Cerebellar nuclear complex (tissue), 1 donor: ENCODE data around the gene NRBP1.
A peak's percentile ranks its signal among the peaks of the same experiment; 100 is the strongest.
"Not testable (repeated sequence)": the region's sequence is repeated elsewhere in the genome, so short reads cannot be mapped to it uniquely, and the experiment has no call there.

Source experiments
- DNase-seq, 2 experiments: peaks; one replicate each; lab custom pipeline; 2025; lab: John Stamatoyannopoulos, UW

The NRBP1 gene

DNA sequence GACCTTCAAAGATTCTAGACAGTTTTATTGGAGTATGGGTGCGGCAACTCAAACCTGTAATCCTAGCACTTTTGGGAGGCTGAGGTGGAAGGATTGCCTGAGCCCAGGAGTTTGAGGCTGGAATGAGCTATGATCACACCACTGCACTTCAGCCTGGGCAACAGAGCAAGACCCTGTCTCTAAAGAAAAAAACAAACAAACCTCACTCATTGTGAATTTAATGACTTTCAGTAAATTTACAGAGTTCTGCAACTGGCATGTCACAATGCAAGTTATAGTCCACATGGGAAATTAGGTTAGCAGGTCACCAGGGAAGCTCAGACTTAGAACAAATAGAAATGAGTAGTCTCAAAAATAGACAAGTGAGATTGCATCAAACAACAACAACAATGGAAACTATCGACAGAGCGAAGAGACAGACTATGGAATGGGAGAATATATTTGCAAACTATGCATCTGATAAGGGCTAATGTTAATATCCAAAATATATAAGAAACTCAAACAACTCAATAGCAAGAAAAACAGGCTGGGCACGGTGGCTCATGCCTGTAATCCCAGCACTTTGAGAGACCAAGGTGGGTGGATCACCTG lies 6.7 kb upstream of the NRBP1 start:
- DNase-seq, result no peak

DNA sequence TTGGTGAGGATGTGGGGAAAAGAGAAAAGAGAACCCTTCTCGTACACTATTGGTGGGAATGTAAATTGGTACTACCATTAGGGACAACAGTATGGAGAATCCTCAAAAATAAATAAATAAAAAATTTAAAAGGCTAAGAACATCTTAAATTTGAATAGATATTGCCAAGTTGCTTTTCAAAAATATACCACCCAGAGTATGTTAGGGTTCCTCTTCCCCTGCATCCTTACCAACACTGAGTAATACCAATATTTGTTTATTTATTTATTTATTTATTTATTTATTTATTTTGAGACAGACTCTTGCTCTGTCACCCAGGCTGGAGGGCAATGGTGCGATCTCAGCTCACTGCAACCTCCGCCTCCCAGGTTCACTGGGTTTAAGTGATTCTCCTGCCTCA lies 5.5 kb upstream of the NRBP1 start:
- DNase-seq, result no peak

GRCh38 chr2:27425039-27425438 lies 3.4 kb upstream of the NRBP1 start:
- not testable (repeated sequence) for DNase-seq

GRCh38 chr2:27427863-27428212 lies 593 bp upstream of the NRBP1 start:
- no peak for DNase-seq

- DNase-seq, result no peak
Measured at GRCh38 chr2:27428978-27429541, 629 bp downstream of the NRBP1 start.

DNA sequence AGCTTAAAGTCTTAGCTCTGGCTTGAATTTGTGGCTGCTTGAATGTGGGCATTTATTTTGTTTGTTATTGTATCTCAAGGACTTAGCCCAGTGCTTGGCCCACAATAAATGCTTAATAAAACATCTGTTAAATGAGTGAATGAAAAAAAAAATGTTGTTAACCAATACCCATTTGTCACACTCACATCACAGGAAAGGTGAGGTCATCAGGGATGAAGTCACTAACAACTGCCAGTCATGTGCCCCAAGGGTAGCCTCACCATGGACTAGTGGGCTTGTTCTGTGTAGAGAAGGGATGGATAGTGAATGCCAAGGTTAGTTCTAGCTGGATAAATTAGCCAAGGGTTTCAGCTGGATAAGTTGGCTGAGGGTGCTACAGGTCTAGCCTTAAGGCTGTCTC lies 3.0 kb downstream of the NRBP1 start:
- DNase-seq, result no peak

GRCh38 chr2:27435628-27436027 lies 7.2 kb downstream of the NRBP1 start:
- no peak for DNase-seq

DNA sequence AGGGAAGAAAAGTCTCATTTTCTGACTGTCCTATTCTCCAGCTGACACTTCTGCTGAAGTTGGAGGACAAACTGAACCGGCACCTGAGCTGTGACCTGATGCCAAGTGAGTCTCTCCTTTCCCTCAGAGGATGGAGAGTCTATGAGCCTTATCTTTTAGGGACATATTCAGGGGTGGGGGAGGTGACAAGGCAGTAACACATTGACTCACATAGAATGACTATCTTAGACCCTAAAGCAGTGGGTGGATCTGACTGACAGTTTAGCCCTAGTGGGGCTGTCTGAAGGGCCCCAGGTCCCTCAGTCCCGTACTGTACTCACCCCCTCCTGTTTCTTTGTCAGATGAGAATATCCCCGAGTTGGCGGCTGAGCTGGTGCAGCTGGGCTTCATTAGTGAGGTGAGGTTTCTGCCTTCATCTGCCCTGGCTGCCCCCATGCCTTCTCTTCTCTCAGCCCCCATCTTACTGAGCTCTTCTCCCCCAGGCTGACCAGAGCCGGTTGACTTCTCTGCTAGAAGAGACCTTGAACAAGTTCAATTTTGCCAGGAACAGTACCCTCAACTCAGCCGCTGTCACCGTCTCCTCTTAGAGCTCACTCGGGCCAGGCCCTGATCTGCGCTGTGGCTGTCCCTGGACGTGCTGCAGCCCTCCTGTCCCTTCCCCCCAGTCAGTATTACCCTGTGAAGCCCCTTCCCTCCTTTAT lies 12.9 kb downstream of the NRBP1 start:
- no peak for DNase-seq

- no peak for DNase-seq
Measured at GRCh38 chr2:27441958-27442919, 13.8 kb downstream of the NRBP1 start, which contains the start of gene KRTCAP3. KRTCAP3 (plus strand) TSS chr2:27442381; CDS start chr2:27442413, 32 bp downstream.

- DNase-seq, result no peak
Measured at GRCh38 chr2:27442920-27443282, 14.5 kb downstream of the NRBP1 start.

GRCh38 chr2:27445155-27445554 lies 16.7 kb downstream of the NRBP1 start:
- no peak for DNase-seq

GRCh38 chr2:27445615-27446014 lies 17.2 kb downstream of the NRBP1 start:
- no peak for DNase-seq

- DNase-seq, result no peak
Measured at GRCh38 chr2:27446057-27446456, 17.6 kb downstream of the NRBP1 start.

- no peak for DNase-seq
Measured at GRCh38 chr2:27448381-27448780, 19.9 kb downstream of the NRBP1 start.

DNA sequence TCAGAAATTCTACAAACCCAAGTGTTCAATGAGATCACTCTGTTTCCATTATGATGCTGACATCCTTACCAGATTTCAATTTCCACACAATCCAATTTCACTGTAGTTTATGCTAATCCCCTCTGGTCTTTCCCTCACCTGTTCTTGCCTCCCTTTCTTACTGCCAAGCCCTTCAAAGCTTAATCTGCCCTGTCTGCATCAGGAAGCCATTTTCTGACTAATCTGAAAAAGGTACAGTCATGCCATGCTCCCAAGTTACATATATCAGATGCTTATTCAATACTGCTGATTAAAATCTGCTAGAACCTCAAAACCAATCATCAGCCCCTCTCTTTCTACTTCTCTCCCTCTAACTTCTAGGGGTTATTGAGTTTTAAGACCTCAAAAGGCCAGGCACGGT lies 22.7 kb downstream of the NRBP1 start:
- no peak for DNase-seq

- DNase-seq, result no peak
Measured at GRCh38 chr2:27453968-27454367, 25.5 kb downstream of the NRBP1 start.

- DNase-seq, result peak in 1 of 2 experiments; percentile 25
Measured at GRCh38 chr2:27461118-27461517, 32.7 kb downstream of the NRBP1 start.

DNA sequence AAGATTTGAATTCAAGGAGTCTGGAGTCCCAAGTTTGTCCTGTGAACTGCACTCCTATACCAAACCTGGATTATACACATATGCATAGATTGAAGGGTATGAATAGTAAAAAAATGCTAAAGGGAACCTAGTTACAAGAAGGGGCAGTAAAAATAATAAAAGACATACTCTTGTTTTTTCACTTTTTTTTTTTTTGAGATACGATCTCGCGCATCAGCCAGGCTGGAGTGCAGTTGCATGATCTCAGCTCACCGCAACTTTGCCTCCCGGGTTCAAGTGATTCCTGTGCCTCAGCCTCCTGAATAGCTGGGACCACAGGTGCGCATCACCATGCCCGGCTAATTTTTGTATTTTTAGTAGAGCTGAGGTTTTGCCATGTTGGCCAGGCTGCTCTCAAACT lies 36.0 kb downstream of the NRBP1 start:
- no peak for DNase-seq

- no peak for DNase-seq
Measured at GRCh38 chr2:27471961-27472360, 43.5 kb downstream of the NRBP1 start.

DNA sequence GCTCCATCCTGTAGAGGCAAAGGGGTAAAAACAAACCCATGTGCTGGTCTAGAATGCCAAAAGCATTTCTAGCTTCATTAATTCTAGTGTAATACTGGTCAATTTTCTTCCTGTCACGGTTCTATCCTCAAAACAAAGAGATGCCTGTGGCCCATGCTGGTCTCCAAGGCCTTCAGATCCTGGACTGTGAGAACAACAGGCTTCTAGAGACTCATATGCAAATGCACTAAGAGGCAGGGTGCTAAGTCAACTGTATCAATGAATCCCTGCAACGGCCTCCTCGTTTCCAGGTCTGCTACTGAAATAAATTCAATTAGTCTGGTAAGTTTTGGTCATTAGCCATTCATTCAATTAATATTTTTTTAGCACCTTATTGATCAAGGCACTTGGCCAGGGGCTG lies 57.1 kb downstream of the NRBP1 start:
- DNase-seq, result no peak

DNA sequence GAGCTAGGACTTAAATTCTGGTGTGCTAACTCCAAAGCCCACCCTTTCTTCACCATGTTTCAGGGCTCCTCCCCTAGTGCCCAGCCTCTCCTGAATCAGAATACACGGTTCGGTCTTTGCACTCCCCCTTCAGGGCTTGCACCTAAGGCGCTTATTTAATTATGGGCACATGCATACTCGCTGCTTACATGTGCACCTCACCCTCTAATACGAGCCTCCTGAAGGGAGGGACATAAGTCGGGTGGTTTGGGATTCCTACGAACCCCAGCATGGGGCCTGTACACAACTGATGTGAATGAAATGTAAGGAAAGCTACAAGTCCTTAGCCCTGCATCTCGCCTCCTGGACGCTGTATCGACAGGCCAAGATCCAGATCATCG lies 60.7 kb downstream of the NRBP1 start:
- DNase-seq, result no peak
